H1 (cell line): ENCODE data around the gene POLR2L. TPM values are rescaled to one million over a fixed set of nuclear protein-coding genes. Genes with fewer than 3 reads are reported as not detected.

Experiments used
- CTCF ChIA-PET: fragments of 300-600 bp; sonication (Branson Sonifier 250); formaldehyde crosslinking; loops from one replicate; lab custom pipeline; 2021; ENCODE audit not compliant: partially characterized antibody; lab: Charles Lee
- POLR2A ChIA-PET: fragments of 300-600 bp; sonication (Branson Sonifier 250); formaldehyde crosslinking; loops from one replicate; lab custom pipeline; 2021; ENCODE audit warnings: inconsistent platforms; ENCODE audit not compliant: partially characterized antibody; lab: Charles Lee
- DNase-seq, 2 experiments: peaks; one replicate each; pipeline versions ENCODE4 v3.0.0 to v3.0.0-alpha.2; 2010 to 2022; ENCODE audit warnings: low spot score in 2 of 2, low read depth in 1 of 2, mixed read lengths in 1 of 2
- FAIRE-seq: peaks from 2 replicates; lab custom pipeline; 2011; peaks lifted over from hg19 to GRCh38; lab: Jason Lieb, UNC
- H2AFZ ChIP-seq: 2 replicates; pipeline ENCODE4 v1.8.1; 2012; ENCODE audit warnings: low read length, inconsistent platforms
- H2AK5ac ChIP-seq: 2 replicates; pipeline ENCODE4 v1.6.1; 2013; ENCODE audit warnings: low read depth, low read length
- H2BK120ac ChIP-seq: replicated peaks from 2 replicates; pipeline ENCODE3; 2013; ENCODE audit warnings: low read depth, low read length, inconsistent platforms
- H2BK12ac ChIP-seq: 2 replicates; pipeline ENCODE4 v1.6.1; 2013; ENCODE audit warnings: low read depth, low read length
- H2BK15ac ChIP-seq: 2 replicates; pipeline ENCODE4 v1.6.1; 2013; ENCODE audit warnings: low read length
- H2BK20ac ChIP-seq: 2 replicates; pipeline ENCODE4 v1.6.1; 2013; ENCODE audit warnings: low read length
- H2BK5ac ChIP-seq: 2 replicates; pipeline ENCODE4 v1.6.1; 2013; ENCODE audit warnings: low read depth, low read length
- H3K14ac ChIP-seq: 2 replicates; pipeline ENCODE4 v1.6.1; 2013; ENCODE audit warnings: inconsistent platforms; ENCODE audit not compliant: insufficient read length
- H3K18ac ChIP-seq: 2 replicates; pipeline ENCODE4 v1.6.1; 2013; ENCODE audit warnings: low read length; ENCODE audit errors: extremely low read depth
- H3K23ac ChIP-seq: 2 replicates; pipeline ENCODE4 v1.6.1; 2013; ENCODE audit warnings: inconsistent platforms; ENCODE audit not compliant: insufficient read length
- H3K23me2 ChIP-seq: 2 replicates; pipeline ENCODE4 v1.6.1; 2013; ENCODE audit warnings: low read depth, low read length
- H3K27ac ChIP-seq: 2 replicates; pipeline ENCODE4 v1.6.1; 2011; ENCODE audit warnings: low read depth, low read length, inconsistent platforms
- H3K27me3 ChIP-seq, 4 experiments: replicated peaks in 1 of 4; 1 replicate in 1 of 4; 2 replicates in 3 of 4; pipeline versions ENCODE4 v1.6.1 to v1.8.1; 2011 to 2013; ENCODE audit warnings: low read length in 3 of 4, mild to moderate bottlenecking in 3 of 4, inconsistent platforms in 2 of 4, mixed read lengths in 2 of 4, moderate library complexity in 1 of 4; ENCODE audit not compliant: control insufficient read depth in 3 of 4, insufficient read depth in 3 of 4; ENCODE audit errors: extremely low read depth in 1 of 4
- H3K36me3 ChIP-seq, 4 experiments: 2 replicates each; pipeline versions ENCODE4 v1.6.1 to v1.8.1; 2011 to 2013; ENCODE audit warnings: mild to moderate bottlenecking in 4 of 4, low read length in 3 of 4, moderate library complexity in 2 of 4, control low read depth in 1 of 4, inconsistent platforms in 1 of 4; ENCODE audit not compliant: insufficient read depth in 4 of 4, control insufficient read depth in 2 of 4
- H3K4ac ChIP-seq: replicated peaks from 2 replicates; pipeline ENCODE3; 2013; ENCODE audit warnings: low read length, low read depth, mixed read lengths, inconsistent platforms; ENCODE audit not compliant: insufficient read length
- H3K4me1 ChIP-seq, 4 experiments: replicated peaks in 1 of 4; 1 replicate in 1 of 4; 2 replicates in 3 of 4; pipeline versions ENCODE4 v1.6.1 to v1.8.1; 2011 to 2013; ENCODE audit warnings: low read length in 3 of 4, inconsistent platforms in 2 of 4, mixed read lengths in 1 of 4; ENCODE audit not compliant: insufficient read depth in 4 of 4, control insufficient read depth in 3 of 4
- H3K4me2 ChIP-seq, 2 experiments: 2 replicates each; pipeline versions ENCODE4 v1.6.1 to v1.8.1; 2011 to 2013; ENCODE audit warnings: low read depth in 2 of 2, low read length in 2 of 2, control low read depth in 1 of 2, inconsistent platforms in 1 of 2, mild to moderate bottlenecking in 1 of 2; ENCODE audit not compliant: insufficient read depth in 1 of 2
- H3K4me3 ChIP-seq, 4 experiments: fragments of 200-600, 300-600 bp in 1 of 4; sonication (generic), shearing (Covaris generic), sonication (Bioruptor Twin) in 1 of 4; 2 replicates each; pipeline versions ENCODE4 v1.5.1 to v1.8.1; 2011 to 2016; ENCODE audit warnings: low read length in 4 of 4, low read depth in 3 of 4, control low read depth in 2 of 4, inconsistent platforms in 2 of 4, mild to moderate bottlenecking in 2 of 4, mixed read lengths in 1 of 4, moderate library complexity in 1 of 4; ENCODE audit not compliant: insufficient read depth in 2 of 4; ENCODE audit errors: extremely low read depth in 1 of 4
- H3K56ac ChIP-seq: replicated peaks from 2 replicates; pipeline ENCODE3; 2013; ENCODE audit warnings: low read depth, mild to moderate bottlenecking, mixed read lengths, low read length, inconsistent platforms; ENCODE audit not compliant: insufficient read length
- H3K79me1 ChIP-seq: 2 replicates; pipeline ENCODE4 v1.6.1; 2013; ENCODE audit warnings: low read depth, low read length, control low read depth
- H3K79me2 ChIP-seq, 2 experiments: 2 replicates each; pipeline versions ENCODE4 v1.6.1 to v1.8.1; 2012 to 2013; ENCODE audit warnings: low read length in 2 of 2, mild to moderate bottlenecking in 2 of 2, inconsistent platforms in 1 of 2; ENCODE audit not compliant: insufficient read depth in 2 of 2, control insufficient read depth in 1 of 2
- H3K9ac ChIP-seq, 4 experiments: replicated peaks in 1 of 4; 1 replicate in 1 of 4; 2 replicates in 3 of 4; pipeline versions ENCODE4 v1.6.1 to v1.8.1; 2011 to 2013; ENCODE audit warnings: low read depth in 3 of 4, low read length in 3 of 4, control low read depth in 2 of 4, mild to moderate bottlenecking in 2 of 4, moderate library complexity in 2 of 4, inconsistent platforms in 1 of 4; ENCODE audit errors: extremely low read depth in 1 of 4
- H3K9me3 ChIP-seq, 2 experiments: 2 replicates each; pipeline versions ENCODE4 v1.6.1 to v1.8.1; 2012 to 2013; ENCODE audit warnings: mild to moderate bottlenecking in 2 of 2, moderate library complexity in 2 of 2, control low read depth in 1 of 2, inconsistent platforms in 1 of 2, low read depth in 1 of 2, low read length in 1 of 2, mixed read lengths in 1 of 2; ENCODE audit not compliant: insufficient read depth in 2 of 2
- H4K20me1 ChIP-seq, 2 experiments: replicated peaks in 1 of 2; 2 replicates each; pipeline versions ENCODE3 to v1.8.1; 2011 to 2013; ENCODE audit warnings: inconsistent platforms in 2 of 2, low read length in 2 of 2, mild to moderate bottlenecking in 1 of 2; ENCODE audit not compliant: insufficient read depth in 2 of 2, control insufficient read depth in 1 of 2
- H4K5ac ChIP-seq: 2 replicates; pipeline ENCODE4 v1.6.1; 2013; ENCODE audit warnings: low read length, low read depth, mixed read lengths, inconsistent platforms; ENCODE audit not compliant: insufficient read length
- H4K8ac ChIP-seq: 2 replicates; pipeline ENCODE4 v1.8.0; 2013; ENCODE audit warnings: mild to moderate bottlenecking, moderate library complexity, low read length, inconsistent platforms; ENCODE audit not compliant: insufficient read depth; ENCODE audit errors: extremely low read depth
- H4K91ac ChIP-seq: replicated peaks from 2 replicates; pipeline ENCODE3; 2013; ENCODE audit warnings: low read length, mixed read lengths, inconsistent platforms; ENCODE audit not compliant: insufficient read length
- ATF3 ChIP-seq: IDR thresholded peaks from 2 replicates; pipeline ENCODE4 v1.6.1; 2011; ENCODE audit warnings: low read depth, mild to moderate bottlenecking, low read length; ENCODE audit not compliant: insufficient read depth
- CHD1 ChIP-seq: IDR thresholded peaks from 2 replicates; pipeline ENCODE4 v1.6.1; 2012; ENCODE audit warnings: low read depth, low read length, improper control_type of control experiment
- CREB1 ChIP-seq: IDR thresholded peaks from 2 replicates; pipeline ENCODE4 v1.6.1; 2012; ENCODE audit warnings: inconsistent platforms
- GTF2F1 ChIP-seq: IDR thresholded peaks from 2 replicates; pipeline ENCODE4 v1.6.1; 2012; ENCODE audit warnings: low read depth, low read length, improper control_type of control experiment, borderline replicate concordance
- NANOG ChIP-seq: IDR thresholded peaks from 2 replicates; pipeline ENCODE4 v1.6.1; 2011; ENCODE audit warnings: low read length, low read depth, mild to moderate bottlenecking, inconsistent platforms; ENCODE audit not compliant: insufficient read depth, poor library complexity, severe bottlenecking
- POLR2AphosphoS5 ChIP-seq: IDR thresholded peaks from 2 replicates; pipeline ENCODE4 v1.6.1; 2011; ENCODE audit warnings: low read depth, low read length
- RXRA ChIP-seq: IDR thresholded peaks from 2 replicates; pipeline ENCODE4 v1.6.1; 2011; ENCODE audit warnings: low read depth, mild to moderate bottlenecking, low read length, moderate library complexity; ENCODE audit not compliant: insufficient read depth
- WGBS, 2 experiments: shearing (Covaris generic) in 1 of 2; methylation state at CpG; one replicate each; pipeline versions ENCODE4 v1.1.6 to v1.1.7; 2013 to 2015; ENCODE audit warnings: low lambda C conversion rate in 2 of 2, mixed read lengths in 2 of 2, inconsistent platforms in 1 of 2, low coverage in 1 of 2, missing lambda C conversion rate in 1 of 2; ENCODE audit not compliant: insufficient replicate concordance in 2 of 2, insufficient coverage in 1 of 2, insufficient read length in 1 of 2; ENCODE audit errors: extremely low coverage in 1 of 2, missing lambda C conversion rate in 1 of 2; 5-methylcytosine and 5-hydroxymethylcytosine counted together
- polyA plus RNA-seq, 7 experiments: library from polyadenylated mRNA; depleted of rRNA in 3 of 7; stranded (reverse) in 5 of 7; unstranded in 2 of 7; fragments of >200 nt in 5 of 7; fragments of 200-250 nt in 2 of 7; gene quantifications; 1 replicate in 5 of 7; 2 replicates in 1 of 7; 4 replicates in 1 of 7; pipeline versions ENCODE4 v1.2.1 to v1.2.3, GENCODE V29; 2011 to 2013; ENCODE audit warnings: missing spikeins in 2 of 7, mixed read lengths in 2 of 7
- total RNA-seq: library from RNA; stranded (reverse); fragmentation: NEBNext Ultra II Directional; extraction: Animal tissue kit (Norgen Biotek cat#: 25700); gene quantifications from 2 replicates; pipeline ENCODE4 v1.2.1, GENCODE V29; 2021

Gene POLR2L
- total and polyA plus RNA-seq, 2 of the 8 experiments (the other 6 are each of a cell fraction or from before 2014, with no cell fraction given): 140 to 151 TPM

DNA sequence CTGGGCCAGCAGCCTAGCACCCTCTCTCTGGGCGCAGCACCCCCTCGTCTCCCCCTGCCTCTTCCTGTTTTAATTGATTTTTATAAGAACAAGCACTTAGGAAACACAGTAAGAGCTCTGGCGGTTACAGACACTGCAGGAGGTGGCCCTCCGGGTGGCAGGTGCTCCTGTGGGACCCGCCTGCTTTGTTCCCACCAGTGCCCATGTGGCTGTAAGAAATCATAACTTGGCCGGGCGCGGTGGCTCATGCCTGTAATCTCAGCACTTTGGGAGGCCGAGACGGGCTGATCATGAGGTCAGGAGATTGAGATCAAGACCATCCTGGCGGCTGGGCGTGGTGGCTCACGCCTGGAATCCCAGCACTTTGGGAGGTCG lies 18.8 kb upstream of the POLR2L start:
- FAIRE-seq (no peak), DNase-seq (no peak)
- H3K9me3 ChIP-seq: no peaks in the 10 kb centered on the region
- peaks cover 10 to 52% of the 10 kb centered on the region in 2 experiments for H4K20me1 ChIP-seq
- H3K27me3 ChIP-seq: peaks cover 0 to 2% (median 0%) of the 10 kb centered on the region in 4 experiments; a peak in 1 of 7 replicates
- no peak overlapping the region for H3K9ac ChIP-seq
- no peak overlapping the region for H2AFZ ChIP-seq
- H3K27ac ChIP-seq: no peak overlapping the region
- no peak overlapping the region for H3K56ac ChIP-seq
- H4K5ac ChIP-seq: no peak overlapping the region
- peak overlapping the region; percentile 68 for H4K8ac ChIP-seq
- H3K4ac ChIP-seq: no peak overlapping the region
- H4K91ac ChIP-seq: no peak overlapping the region
- peaks cover 0 to 33% (median 29%) of the 10 kb centered on the region in 4 experiments; a peak in 6 of 7 replicates for H3K4me1 ChIP-seq
- H2BK5ac ChIP-seq: no peak overlapping the region
- no peak overlapping the region for H2AK5ac ChIP-seq
- H2BK12ac ChIP-seq: no peak overlapping the region
- POLR2A ChIA-PET: interaction anchor here (0.7 to 13.8 kb wide), 7 partner anchors 10 to 49 kb away, joined by 3 to 234 read pairs (median 5); partner anchors contain the start of genes CD151, POLR2L and TSPAN4
- 95% methylated on average over 14 of the region's 14 CpGs; no CpG with 5 or more reads in 1 of the 2 experiments for WGBS, 2 experiments
- H2BK20ac ChIP-seq: no peak overlapping the region
- H3K4me3 ChIP-seq: no peak overlapping the region
- no peaks in the 10 kb centered on the region for H3K79me2 ChIP-seq
- CTCF ChIA-PET: interaction anchor here (1.2 to 10.5 kb wide), 5 partner anchors 15 to 190 kb away, joined by 3 to 74 read pairs (median 8); partner anchors contain the start of gene TSPAN4
- no peak overlapping the region for H3K4me2 ChIP-seq
- H3K36me3 ChIP-seq: no peaks in the 10 kb centered on the region; a peak in 1 of 8 replicates
- H2BK120ac ChIP-seq: no peak overlapping the region
- no peak overlapping the region for H2BK15ac ChIP-seq
- no peak overlapping the region for H3K14ac ChIP-seq
- H3K23ac ChIP-seq: no peak overlapping the region
- no peak overlapping the region for H3K18ac ChIP-seq
- no peaks in the 10 kb centered on the region for H3K23me2 ChIP-seq
- H3K79me1 ChIP-seq: peaks cover 3% of the 10 kb centered on the region
- no peak for TF ChIP-seq CHD1
- no peak for TF ChIP-seq CREB1
- TF ChIP-seq GTF2F1: no peak
- TF ChIP-seq ATF3: no peak
- no peak for TF ChIP-seq RXRA
- no peak for TF ChIP-seq POLR2AphosphoS5
- TF ChIP-seq NANOG: no peak
